SH-SY5Y (cell line): ENCODE results near the gene C1QTNF5.

Source experiments
- GATA2 ChIP-seq: IDR thresholded peaks from 2 replicates; pipeline ENCODE4 v1.6.1; 2011; ENCODE audit warnings: mild to moderate bottlenecking, low read depth, low read length
- GATA3 ChIP-seq: IDR thresholded peaks from 2 replicates; pipeline ENCODE4 v1.6.1; 2011; ENCODE audit warnings: low read depth, mild to moderate bottlenecking, low read length, moderate library complexity

DNA sequence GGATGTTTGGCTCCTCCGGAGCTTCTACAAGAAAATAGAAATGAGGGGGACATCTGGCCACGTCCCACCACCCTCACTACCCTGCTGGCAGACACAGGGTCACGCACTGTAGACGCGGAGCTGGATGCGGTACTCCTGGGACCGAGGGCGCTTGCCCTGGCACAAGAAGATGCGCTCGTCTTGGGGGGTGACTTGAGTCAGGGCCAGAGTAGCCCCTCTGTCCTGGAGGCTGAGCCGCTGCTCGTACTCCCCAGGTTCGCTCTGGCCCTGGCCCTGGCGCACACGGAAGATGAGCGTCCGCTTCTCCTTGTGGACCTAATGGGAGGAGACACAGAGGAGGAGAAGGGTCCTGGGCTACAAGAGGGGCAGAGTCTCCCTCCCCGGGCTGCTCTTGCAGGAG, 26.0 kb downstream of the C1QTNF5 start:
- TF ChIP-seq GATA2: no peak
- TF ChIP-seq GATA3: no peak
